HG02798 (cell line): ENCODE data around the gene KLF4.

Experiments
- ATAC-seq: cut with Tn5 transposase; IDR thresholded peaks from one replicate; pipeline ENCODE4 v1.9.1; 2021; ENCODE audit warnings: mild to moderate bottlenecking; ENCODE audit not compliant: unreplicated experiment, poor library complexity

The KLF4 gene

DNA sequence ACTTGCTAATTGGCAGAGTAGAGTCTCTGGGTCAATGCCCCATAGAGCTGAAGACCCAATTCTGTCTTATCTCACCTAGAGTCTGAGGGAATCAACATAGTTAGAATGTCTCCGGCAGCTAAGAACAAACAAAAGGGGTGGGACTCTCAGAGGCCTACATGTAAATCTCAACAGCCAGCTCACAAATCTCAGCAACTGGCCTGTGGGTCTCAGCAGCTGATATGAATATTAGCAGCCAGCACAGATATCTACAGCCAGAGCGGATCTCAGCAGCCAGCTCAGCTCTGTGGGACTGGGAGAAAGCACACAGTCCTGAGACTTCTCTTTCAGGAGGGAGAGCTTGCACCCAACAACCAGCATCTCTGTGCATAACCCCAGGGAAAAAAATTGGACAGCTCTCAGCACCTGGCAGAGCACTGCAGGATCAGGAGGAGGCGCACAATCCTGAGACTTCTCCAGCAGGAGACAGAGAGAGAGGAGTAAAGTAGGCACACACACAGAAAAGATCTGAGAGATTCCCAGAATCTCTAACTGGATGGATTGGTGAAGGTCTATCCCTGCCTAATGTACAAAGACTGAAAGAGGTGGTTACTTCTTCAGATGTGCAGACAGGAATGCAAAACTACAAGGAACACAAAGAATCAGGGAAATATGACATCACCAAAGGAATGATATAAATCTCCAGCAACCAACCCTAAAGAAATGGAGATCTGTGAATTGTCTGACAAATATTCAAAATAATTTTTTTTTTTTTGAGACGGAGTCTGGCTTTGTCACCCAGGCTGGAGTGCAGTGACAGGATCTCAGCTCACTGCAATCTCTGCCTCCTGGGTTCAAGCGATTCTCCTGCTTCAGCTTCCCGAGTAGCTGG, 29.2 kb downstream of the KLF4 start:
- ATAC-seq: no peak

DNA sequence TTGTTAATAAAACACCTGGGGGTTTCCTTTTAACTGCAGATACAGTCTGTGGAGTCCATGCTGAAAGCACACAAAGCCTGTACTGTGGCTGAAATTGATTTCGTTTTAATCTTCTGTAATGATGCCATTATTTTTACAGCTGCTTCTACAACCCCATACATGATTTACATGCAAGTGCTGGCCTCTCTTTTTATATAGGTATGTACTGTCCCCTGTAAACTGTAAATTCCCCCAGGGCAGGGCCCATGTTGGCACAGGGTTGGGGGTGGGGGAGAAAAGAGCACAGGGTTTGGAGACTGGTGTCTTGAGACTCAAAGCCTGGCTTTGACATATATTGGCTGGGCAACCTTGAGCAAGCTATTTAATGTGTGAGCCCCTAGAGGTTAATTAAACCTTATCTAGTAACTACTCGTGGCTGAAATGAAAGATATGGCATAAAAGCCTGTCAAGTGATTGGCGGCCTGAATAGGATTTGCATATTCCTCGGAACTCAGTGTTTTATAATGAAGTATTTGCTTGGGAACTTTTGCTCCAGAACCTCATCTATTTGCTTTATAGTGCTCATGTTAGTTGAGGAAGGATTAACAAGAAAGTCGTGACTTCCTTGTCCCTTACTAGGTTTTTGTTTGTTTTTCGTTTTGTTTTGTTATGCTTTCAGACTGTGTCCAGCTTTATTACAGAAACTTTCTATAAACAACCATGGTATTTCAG, 34.0 kb downstream of the KLF4 start:
- no peak for ATAC-seq

DNA sequence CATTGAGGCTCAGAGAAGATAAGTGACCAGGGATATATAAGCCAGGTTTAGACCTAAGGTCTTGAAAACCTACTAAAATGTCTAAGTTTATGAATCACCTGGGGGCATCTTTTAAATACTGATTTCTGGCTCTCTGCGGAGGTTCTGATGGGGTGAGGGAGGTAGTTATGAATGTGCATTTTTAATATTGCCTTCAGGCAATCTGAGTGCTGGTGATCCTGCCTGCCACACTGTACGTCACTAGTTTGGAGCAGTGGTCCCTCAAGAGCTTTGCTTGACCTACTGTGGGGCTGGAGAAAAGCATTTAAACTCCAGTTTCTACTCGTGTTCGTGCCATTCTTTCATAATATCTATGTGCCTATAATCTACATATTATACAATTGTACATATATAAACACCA, 36.1 kb downstream of the KLF4 start:
- ATAC-seq: no peak

DNA sequence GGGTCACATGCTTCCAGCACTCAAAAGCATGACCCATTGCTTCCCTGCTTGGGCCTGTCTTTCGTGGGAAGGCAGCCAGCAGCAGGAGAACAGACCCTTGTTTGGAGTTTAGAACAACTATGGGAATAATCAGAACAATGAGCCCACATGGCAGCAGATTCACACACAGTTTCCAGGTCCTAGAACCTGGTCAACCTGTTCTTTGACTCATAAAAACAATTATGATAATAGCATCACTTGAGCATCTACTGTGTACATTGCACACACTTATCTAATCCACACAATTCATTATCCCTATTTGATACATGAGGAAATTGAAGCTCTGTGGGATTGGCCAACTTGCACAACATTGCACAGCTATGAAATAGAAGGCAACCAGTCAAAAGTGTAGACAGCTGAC, 41.7 kb downstream of the KLF4 start:
- ATAC-seq: no peak

DNA sequence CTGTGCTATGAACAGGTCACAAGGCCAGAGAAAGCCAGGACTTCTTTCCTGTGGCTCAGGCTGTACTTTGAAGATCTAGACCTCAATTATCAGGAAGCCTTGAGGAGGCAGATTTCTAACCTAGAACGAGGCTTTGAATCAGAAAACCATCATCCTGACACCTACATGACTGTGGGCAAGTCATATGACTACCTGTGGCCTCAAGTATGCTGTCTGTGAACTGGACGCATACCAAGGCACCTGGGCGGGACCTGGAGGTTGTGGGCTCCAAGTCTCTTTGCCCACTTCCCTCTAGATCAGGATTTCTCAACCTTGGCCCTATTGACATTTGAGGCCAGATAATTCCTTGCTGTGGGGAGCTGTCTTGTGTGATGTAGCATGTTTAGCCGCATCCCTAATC, 42.5 kb downstream of the KLF4 start:
- ATAC-seq: no peak

DNA sequence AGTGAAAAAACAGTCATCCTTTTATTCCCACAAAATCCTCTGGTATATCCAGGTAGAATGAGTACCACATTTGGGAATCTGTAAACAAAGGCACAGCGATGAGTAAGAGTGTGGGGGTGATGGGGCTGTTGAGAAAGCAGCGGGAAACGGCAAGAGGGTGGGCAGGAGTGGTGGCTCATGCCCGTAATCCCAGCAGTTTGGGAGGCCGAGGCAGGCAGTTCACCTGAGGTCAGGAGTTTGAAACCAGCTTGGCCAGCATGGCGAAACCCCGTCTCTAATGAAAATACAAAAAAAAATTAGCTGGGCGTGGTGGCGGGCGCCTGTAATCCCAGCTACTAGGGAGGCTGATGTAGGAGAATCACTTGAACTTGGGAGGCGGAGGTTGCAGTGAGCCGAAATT, 43.1 kb downstream of the KLF4 start:
- ATAC-seq: no peak

DNA sequence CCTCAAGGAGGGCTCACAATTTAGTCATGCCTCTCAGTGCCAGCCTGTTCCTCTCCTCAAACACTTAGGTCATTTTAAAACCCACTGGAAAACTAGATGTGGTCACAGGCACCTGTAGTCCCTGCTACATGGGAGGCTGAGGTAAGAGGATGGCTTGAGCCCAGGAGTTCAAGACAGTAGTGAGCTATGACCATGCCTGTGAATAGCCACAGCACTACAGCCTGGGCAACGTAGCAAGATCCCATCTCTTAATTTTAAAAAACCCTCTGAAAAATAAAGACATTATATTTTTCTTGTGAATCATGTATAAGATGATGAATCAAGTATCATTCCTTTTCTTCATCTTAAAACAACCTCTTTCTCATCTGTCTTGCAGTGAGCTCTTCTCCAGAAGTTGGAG, 45.8 kb downstream of the KLF4 start:
- ATAC-seq: no peak

DNA sequence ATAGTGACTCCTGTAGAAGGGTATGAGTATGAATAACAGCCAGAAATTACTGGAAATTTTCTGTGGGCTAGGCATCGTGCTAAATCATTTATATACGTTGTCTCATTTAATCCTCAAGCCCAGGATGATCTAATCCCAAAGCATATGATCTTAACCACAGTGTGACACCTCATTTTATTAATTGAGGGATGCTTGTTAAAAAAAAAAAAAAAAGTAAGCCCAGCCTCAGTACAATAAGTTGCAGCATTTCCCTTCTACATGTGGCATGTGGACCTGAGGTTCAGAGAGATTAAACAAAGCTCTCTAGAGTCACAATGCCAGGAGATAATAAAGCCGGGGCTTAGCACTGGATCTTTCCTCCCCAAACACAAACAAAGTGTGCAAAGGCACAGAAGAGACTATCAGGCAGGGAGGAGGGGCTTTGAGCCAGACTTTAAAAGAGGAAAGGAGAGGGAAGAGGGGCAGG, 49.5 kb downstream of the KLF4 start:
- ATAC-seq: no peak

DNA sequence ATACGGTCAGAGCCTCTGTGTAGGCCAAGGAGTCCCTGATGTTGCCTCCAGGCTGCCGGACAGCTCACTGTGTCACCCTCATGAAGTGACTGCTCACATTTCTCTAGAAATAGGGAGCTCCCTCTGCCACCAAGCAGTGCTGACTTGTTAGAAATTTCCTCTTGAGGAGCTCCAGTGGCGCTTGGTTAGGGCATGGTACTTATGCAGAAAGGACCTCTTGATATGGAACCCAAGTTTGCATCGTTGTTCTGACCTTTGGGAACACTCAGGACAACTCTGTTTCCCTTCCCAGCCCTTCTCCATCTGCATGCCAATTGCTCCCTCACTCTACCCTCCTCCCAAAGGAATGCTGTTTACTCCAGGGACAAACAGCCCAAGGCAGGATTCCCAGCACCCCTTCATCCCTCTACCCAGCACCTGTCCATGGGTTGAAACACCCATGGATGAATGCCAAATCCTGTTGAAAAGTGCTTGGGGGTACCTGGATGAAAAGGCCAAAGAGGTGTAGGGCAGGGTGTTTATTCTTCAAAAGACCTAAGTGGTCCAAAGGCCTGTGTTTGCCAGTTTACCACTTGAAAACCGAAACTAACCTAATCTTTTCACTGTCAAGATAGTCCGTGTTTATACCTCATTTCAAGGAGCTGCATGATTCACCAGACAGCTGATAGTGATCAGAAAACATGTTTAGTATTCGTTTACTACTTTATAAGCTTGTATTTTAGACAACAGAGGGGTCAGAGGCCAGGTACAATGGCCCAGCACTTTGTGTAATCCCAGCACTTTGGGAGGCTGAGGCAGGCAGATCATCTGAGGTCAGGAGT, 51.1 kb downstream of the KLF4 start:
- ATAC-seq: no peak

DNA sequence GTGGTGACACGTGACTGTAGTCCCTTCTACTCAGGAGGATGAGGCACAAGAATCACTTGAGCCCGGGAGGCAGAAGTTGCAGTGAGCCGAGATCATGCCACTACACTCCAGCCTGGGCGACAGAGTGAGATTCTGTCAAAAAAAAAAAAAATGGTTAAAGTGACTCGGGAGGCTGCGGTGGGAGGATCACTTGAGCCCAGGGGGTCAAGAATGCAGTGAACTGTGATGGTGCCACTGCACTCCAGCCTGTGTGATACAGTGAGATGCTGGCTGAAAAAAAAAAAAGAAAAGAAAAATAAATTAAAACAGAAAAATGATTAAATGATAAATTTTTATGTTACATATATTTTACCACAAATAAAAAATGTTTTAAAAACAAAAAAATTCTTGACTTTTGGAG, 51.9 kb downstream of the KLF4 start:
- ATAC-seq: no peak

DNA sequence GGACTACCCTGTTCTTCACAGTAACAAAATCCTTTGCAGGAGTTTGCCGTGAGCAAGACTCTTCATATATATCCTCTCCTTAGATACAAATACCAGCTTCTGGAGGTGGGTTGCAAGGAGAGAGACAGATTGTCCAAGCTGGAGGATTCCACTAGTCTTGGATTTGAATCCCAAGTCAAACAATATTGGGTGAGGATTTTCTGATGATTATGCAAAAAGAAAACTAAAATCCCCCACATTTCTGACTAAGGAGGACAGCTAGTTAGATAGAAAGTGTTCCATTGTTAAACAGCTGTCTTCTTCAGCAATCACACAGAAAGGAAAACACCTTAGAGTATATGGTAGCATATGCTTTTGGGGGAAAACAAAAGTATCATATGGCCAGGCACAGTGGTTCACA, 54.2 kb downstream of the KLF4 start:
- no peak for ATAC-seq
